Mucosa of stomach (tissue), 1 donor: Measurements from ENCODE around the gene REV3L.

Source experiments
- H3K27me3 ChIP-seq: one replicate; pipeline ENCODE4 v1.7.0; 2013; ENCODE audit warnings: mild to moderate bottlenecking, low read length; ENCODE audit not compliant: control insufficient read depth, insufficient read depth
- H3K36me3 ChIP-seq: one replicate; pipeline ENCODE4 v1.7.0; 2013; ENCODE audit warnings: low read length; ENCODE audit not compliant: control insufficient read depth, insufficient read depth
- H3K4me1 ChIP-seq: one replicate; pipeline ENCODE4 v1.7.0; 2013; ENCODE audit warnings: mild to moderate bottlenecking, low read length; ENCODE audit not compliant: control insufficient read depth, insufficient read depth
- H3K4me3 ChIP-seq: one replicate; pipeline ENCODE4 v1.7.0; 2013; ENCODE audit warnings: low read length
- H3K9ac ChIP-seq: one replicate; pipeline ENCODE4 v1.7.0; 2013; ENCODE audit warnings: mild to moderate bottlenecking, low read length, moderate library complexity
- H3K9me3 ChIP-seq: one replicate; pipeline ENCODE4 v1.7.0; 2013; ENCODE audit warnings: mild to moderate bottlenecking, low read length, moderate library complexity; ENCODE audit not compliant: control insufficient read depth
- donor health status: Pancreatic carcinoma.

The REV3L gene

GRCh38 chr6:111482959-111483735, at the start of gene REV3L:
Gene REV3L, minus strand, starts transcription at chr6:111483218. Its CDS starts 330 bp downstream, at chr6:111482888.
- Histone ChIP-seq H3K9me3 (no peaks in the 10 kb centered on the region), H3K27me3 (no peaks in the 10 kb centered on the region), H3K4me1 (peaks cover 14% of the 10 kb centered on the region), H3K36me3 (no peaks in the 10 kb centered on the region), H3K4me3 (peak within 1 kb of the TSS; percentile 66), H3K9ac (peak within 1 kb of the TSS; percentile 91)

GRCh38 chr6:111531185-111531584, 48.2 kb upstream of the REV3L start:
- Histone ChIP-seq H3K27me3 (no peaks in the 10 kb centered on the region), H3K9ac (no peak overlapping the region), H3K4me3 (no peak overlapping the region), H3K4me1 (no peaks in the 10 kb centered on the region), H3K9me3 (no peaks in the 10 kb centered on the region), H3K36me3 (no peaks in the 10 kb centered on the region)

- Histone ChIP-seq H3K4me1 (no peaks in the 10 kb centered on the region), H3K36me3 (no peaks in the 10 kb centered on the region), H3K27me3 (no peaks in the 10 kb centered on the region), H3K4me3 (no peak overlapping the region), H3K9me3 (no peaks in the 10 kb centered on the region), H3K9ac (no peak overlapping the region)
Observed at GRCh38 chr6:111530667-111531066, 47.6 kb upstream of the REV3L start.

GRCh38 chr6:111530218-111530617, 47.2 kb upstream of the REV3L start:
- Histone ChIP-seq H3K9ac (no peak overlapping the region), H3K27me3 (no peaks in the 10 kb centered on the region), H3K4me3 (no peak overlapping the region), H3K4me1 (no peaks in the 10 kb centered on the region), H3K9me3 (no peaks in the 10 kb centered on the region), H3K36me3 (no peaks in the 10 kb centered on the region)

- Histone ChIP-seq H3K4me1 (no peaks in the 10 kb centered on the region), H3K9ac (no peak overlapping the region), H3K4me3 (no peak overlapping the region), H3K36me3 (no peaks in the 10 kb centered on the region), H3K27me3 (no peaks in the 10 kb centered on the region), H3K9me3 (no peaks in the 10 kb centered on the region)
Observed at GRCh38 chr6:111527367-111527766, 44.3 kb upstream of the REV3L start.

GRCh38 chr6:111524735-111525134, 41.7 kb upstream of the REV3L start:
- no peak overlapping the region for H3K4me3 ChIP-seq
- no peak overlapping the region for H3K9ac ChIP-seq

GRCh38 chr6:111524252-111524651, 41.2 kb upstream of the REV3L start:
- no peaks in the 10 kb centered on the region for H3K27me3 ChIP-seq
- H3K4me1 ChIP-seq, result no peaks in the 10 kb centered on the region
- H3K9me3 ChIP-seq, result no peaks in the 10 kb centered on the region
- no peak overlapping the region for H3K9ac ChIP-seq
- no peaks in the 10 kb centered on the region for H3K36me3 ChIP-seq
- no peak overlapping the region for H3K4me3 ChIP-seq

More at GRCh38 chr6:111524735-111525134, 41.7 kb upstream of the REV3L start:
- H3K4me1 ChIP-seq, result no peaks in the 10 kb centered on the region
- H3K9me3 ChIP-seq, result no peaks in the 10 kb centered on the region
- no peaks in the 10 kb centered on the region for H3K27me3 ChIP-seq
- no peaks in the 10 kb centered on the region for H3K36me3 ChIP-seq

- Histone ChIP-seq H3K9ac (no peak overlapping the region), H3K9me3 (no peaks in the 10 kb centered on the region), H3K4me3 (no peak overlapping the region), H3K27me3 (no peaks in the 10 kb centered on the region), H3K36me3 (no peaks in the 10 kb centered on the region), H3K4me1 (no peaks in the 10 kb centered on the region)
Observed at GRCh38 chr6:111523484-111524167, 40.6 kb upstream of the REV3L start.

GRCh38 chr6:111522393-111523020, 39.5 kb upstream of the REV3L start:
- Histone ChIP-seq H3K9ac (no peak overlapping the region), H3K9me3 (no peaks in the 10 kb centered on the region), H3K4me3 (no peak overlapping the region), H3K36me3 (no peaks in the 10 kb centered on the region), H3K4me1 (no peaks in the 10 kb centered on the region), H3K27me3 (no peaks in the 10 kb centered on the region)

GRCh38 chr6:111521497-111522270, 38.7 kb upstream of the REV3L start:
- H3K9ac ChIP-seq, result no peak overlapping the region
- H3K9me3 ChIP-seq, result no peaks in the 10 kb centered on the region
- H3K27me3 ChIP-seq, result no peaks in the 10 kb centered on the region
- no peaks in the 10 kb centered on the region for H3K36me3 ChIP-seq
- H3K4me1 ChIP-seq, result no peaks in the 10 kb centered on the region
- H3K4me3 ChIP-seq, result no peak overlapping the region

- no peaks in the 10 kb centered on the region for H3K27me3 ChIP-seq
- H3K4me3 ChIP-seq, result no peak overlapping the region
- no peaks in the 10 kb centered on the region for H3K36me3 ChIP-seq
- H3K9ac ChIP-seq, result no peak overlapping the region
- H3K4me1 ChIP-seq, result no peaks in the 10 kb centered on the region
- no peaks in the 10 kb centered on the region for H3K9me3 ChIP-seq
Observed at GRCh38 chr6:111520524-111520923, 37.5 kb upstream of the REV3L start.
